ENCODE measurements around the gene TP53I13. TPM values are rescaled to one million over a fixed set of nuclear protein-coding genes. Genes with fewer than 3 reads are reported as not detected.

TP53I13 gene
- total and polyA plus RNA-seq, 10 of the 15 experiments (the other 5 are each of a cell fraction or from before 2014, with no cell fraction given), result 0.31 to 45.1 (median 19.5) TPM; not detected in 1

- in situ Hi-C loops (cut with MboI), result no loop called here
- Histone ChIP-seq H3K9ac (ENCODE audit: control insufficient read depth, insufficient read depth, low read length) (no peak overlapping the region), H3K27me3 (replicated peaks in 1 of 2; ENCODE audit: control insufficient read depth in 2 of 2, insufficient read depth in 2 of 2, low read length in 1 of 2) (no peaks in the 10 kb centered on the region), H3K79me2 (ENCODE audit: control insufficient read depth, insufficient read depth, low read length) (no peaks in the 10 kb centered on the region), H3K36me3 (ENCODE audit: control insufficient read depth in 2 of 2, insufficient read depth in 2 of 2, low read length in 1 of 2) (peaks cover 2 to 19% of the 10 kb centered on the region in 2 experiments; a peak in 2 of 4 replicates), H3K4me2 (ENCODE audit: control insufficient read depth, insufficient read depth) (no peak overlapping the region), H2AFZ (ENCODE audit: control insufficient read depth, low read depth, low read length) (no peak overlapping the region), H3K4me3 (no peak overlapping the region), H3K27ac (ENCODE audit: control insufficient read depth, insufficient read depth) (no peak overlapping the region), H4K20me1 (ENCODE audit: control insufficient read depth, insufficient read depth) (no peaks in the 10 kb centered on the region), H3K9me3 (replicated peaks; ENCODE audit: control insufficient read depth, insufficient read depth, low read length) (no peaks in the 10 kb centered on the region), H3K4me1 (ENCODE audit: control insufficient read depth, insufficient read depth, low read length) (0 out of 2 replicates have a peak, but pooled peaks cover 4% of the 10 kb centered on the region)
- RAD21 ChIA-PET (ENCODE audit: unreplicated experiment), result interaction anchor here (1.0 kb wide), 1 partner anchor 205 kb away, joined by 3 read pairs; no protein-coding TSS in a partner anchor
- 88% methylated on average over 17 of the region's 17 CpGs for WGBS (ENCODE audit: insufficient coverage, insufficient replicate concordance, low lambda C conversion rate, missing lambda C conversion rate)
- intact Hi-C loops (cut with micrococcal nuclease; ENCODE audit: unreplicated experiment), result no loop called here
- CTCF ChIA-PET, result interaction anchor here (0.8 to 1.1 kb wide), 4 partner anchors 17 to 43 kb away, joined by 3 read pairs; no protein-coding TSS in a partner anchor
- POLR2A ChIA-PET, result interaction anchor here (1.0 kb wide), 1 partner anchor 14 kb away, joined by 4 read pairs; no protein-coding TSS in a partner anchor
- TF ChIP-seq EGR1 (IDR thresholded peaks at IDR 0.05; ENCODE audit: borderline replicate concordance in 1 of 2, low read depth in 2 of 2, low read length in 2 of 2), result no peak
- TF ChIP-seq, protein P1, sequence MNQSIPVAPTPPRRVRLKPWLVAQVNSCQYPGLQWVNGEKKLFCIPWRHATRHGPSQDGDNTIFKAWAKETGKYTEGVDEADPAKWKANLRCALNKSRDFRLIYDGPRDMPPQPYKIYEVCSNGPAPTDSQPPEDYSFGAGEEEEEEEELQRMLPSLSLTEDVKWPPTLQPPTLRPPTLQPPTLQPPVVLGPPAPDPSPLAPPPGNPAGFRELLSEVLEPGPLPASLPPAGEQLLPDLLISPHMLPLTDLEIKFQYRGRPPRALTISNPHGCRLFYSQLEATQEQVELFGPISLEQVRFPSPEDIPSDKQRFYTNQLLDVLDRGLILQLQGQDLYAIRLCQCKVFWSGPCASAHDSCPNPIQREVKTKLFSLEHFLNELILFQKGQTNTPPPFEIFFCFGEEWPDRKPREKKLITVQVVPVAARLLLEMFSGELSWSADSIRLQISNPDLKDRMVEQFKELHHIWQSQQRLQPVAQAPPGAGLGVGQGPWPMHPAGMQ (IDR thresholded peaks at IDR 0.05; ENCODE audit: borderline replicate concordance), result no peak
- TF ChIP-seq, protein P2, sequence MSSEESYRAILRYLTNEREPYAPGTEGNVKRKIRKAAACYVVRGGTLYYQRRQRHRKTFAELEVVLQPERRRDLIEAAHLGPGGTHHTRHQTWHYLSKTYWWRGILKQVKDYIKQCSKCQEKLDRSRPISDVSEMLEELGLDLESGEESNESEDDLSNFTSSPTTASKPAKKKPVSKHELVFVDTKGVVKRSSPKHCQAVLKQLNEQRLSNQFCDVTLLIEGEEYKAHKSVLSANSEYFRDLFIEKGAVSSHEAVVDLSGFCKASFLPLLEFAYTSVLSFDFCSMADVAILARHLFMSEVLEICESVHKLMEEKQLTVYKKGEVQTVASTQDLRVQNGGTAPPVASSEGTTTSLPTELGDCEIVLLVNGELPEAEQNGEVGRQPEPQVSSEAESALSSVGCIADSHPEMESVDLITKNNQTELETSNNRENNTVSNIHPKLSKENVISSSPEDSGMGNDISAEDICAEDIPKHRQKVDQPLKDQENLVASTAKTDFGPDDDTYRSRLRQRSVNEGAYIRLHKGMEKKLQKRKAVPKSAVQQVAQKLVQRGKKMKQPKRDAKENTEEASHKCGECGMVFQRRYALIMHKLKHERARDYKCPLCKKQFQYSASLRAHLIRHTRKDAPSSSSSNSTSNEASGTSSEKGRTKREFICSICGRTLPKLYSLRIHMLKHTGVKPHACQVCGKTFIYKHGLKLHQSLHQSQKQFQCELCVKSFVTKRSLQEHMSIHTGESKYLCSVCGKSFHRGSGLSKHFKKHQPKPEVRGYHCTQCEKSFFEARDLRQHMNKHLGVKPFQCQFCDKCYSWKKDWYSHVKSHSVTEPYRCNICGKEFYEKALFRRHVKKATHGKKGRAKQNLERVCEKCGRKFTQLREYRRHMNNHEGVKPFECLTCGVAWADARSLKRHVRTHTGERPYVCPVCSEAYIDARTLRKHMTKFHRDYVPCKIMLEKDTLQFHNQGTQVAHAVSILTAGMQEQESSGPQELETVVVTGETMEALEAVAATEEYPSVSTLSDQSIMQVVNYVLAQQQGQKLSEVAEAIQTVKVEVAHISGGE (CRISPR knock-in tag; IDR thresholded peaks at IDR 0.05), result no peak
- SMC1A ChIA-PET (ENCODE audit: uncharacterized antibody, unreplicated experiment), result no interaction called here
- FAIRE-seq (no peak), ATAC-seq (no peak), DNase-seq (ENCODE audit: low read depth, low spot score) (no peak)
- BruUV-seq (replicated peaks), result TSS peak; percentile 59
These were observed 6.4 kb downstream of the TP53I13 start for GRCh38 chr17:29574732-29575510.
